GM21423 (cell line): ENCODE measurements around the gene MRPL38.

Experiments used
- ATAC-seq: cut with Tn5 transposase; IDR thresholded peaks from one replicate; pipeline ENCODE4 v1.9.1; 2021; ENCODE audit warnings: mild to moderate bottlenecking, moderate library complexity; ENCODE audit not compliant: unreplicated experiment

The MRPL38 gene

DNA sequence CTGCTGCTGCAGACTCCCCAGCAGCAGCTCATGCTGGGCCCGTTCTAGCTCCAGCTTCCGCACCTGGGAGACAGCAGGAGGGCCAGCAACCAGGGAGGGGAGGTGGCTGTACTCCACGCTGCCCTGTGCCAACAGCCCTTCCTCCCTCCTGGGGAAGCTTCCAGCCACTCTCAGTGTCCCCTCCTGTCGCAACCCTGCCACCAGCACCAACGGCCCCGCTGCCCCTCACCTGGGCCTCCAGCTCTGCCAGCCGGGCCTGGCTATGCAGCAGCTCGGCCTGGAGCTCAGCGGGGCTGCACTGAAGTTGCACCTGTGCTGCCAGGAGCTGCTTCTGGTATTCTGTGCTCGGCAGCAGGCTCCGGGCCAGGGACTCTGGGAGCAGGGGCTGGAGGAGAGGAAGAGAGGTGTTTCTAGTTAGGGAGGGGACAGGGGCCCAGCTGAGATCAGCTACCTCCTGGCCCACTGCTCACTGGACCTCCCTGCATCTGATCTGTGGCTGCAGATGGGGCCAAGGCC lies 15.4 kb upstream of the MRPL38 start:
- no peak for ATAC-seq

DNA sequence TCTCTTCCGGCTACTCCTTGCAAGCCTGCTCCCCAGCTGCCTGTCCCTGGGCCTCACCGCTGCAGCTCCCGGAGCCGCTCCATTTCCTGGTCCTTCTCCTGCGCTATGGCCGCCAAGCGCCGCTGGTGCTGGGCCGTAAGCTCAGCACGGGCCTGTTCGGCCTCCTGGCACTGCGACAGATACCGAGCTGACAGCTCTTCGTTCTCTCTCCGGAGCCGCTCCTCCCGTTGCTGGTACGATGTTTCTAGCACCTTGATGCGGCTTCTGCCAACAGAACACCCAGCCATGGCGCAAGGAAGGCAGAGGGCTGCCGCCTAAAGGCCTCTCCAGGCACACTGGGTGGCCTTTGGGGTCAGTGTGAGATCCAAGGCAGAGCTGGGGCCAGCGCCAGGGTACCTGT lies 14.9 kb upstream of the MRPL38 start:
- ATAC-seq, result no peak

DNA sequence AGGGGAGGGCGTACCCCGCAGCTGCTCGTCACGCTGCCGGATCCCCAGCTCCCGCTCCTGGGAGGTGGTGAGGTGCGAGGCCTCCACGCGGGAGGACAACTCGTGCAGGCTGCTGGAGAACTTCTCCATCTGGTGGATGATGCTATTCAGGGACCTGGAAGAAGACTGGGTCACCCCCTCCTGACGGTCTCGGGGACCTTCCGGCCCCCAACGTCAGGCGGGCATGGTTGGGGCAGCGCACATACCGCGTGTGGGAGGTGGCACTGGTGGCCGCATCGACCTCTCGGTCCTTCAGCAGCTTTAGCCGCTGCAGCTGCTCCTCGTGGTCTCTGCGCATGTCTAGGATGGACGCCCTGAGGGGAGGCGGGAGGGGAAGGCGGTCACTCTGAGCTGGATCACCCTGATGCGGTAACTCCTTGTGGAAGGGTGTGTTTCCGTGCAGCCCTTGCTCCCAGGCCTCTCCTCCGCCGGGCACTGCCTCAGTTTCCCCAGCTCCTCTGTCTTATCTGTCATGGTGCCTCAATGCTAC lies 13.3 kb upstream of the MRPL38 start:
- no peak for ATAC-seq

DNA sequence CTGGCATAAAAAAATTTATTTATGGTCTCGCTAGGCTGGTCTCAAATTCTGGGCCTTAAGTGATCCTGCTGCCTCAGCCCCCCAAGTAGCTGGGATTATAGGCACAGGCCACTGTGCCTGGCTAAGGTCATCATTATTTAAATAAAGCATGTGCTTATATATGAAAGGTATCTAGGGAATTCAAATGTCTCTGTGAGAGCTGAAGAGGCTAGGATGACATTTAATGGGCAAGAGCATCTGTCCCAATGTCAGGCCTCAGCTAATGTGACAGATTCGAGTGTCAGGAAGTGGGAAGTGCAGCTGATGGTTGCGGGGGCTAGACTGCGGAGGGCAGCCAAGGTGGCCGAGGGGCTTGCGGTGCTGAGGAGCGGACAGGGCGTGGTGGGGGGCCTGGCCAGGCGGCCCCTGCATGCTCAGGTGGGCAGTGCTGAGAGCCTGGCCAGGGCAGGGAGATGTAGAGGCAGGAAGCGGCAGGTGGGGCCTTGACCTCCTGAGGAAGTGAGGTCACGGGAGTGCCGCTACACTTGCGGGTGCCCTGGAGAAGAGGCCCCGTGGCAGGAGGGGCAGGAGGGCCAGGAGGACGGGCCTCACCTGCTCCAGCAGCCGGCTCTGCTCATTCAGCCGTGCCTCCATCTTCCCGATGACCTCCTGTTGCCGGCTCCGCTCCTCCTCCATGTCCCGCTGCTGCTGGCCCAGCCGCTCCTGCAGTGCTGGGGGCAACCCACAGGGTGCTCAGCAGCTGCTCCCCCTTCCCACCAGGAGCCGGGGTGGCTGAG lies 12.6 kb upstream of the MRPL38 start:
- ATAC-seq, result no peak

DNA sequence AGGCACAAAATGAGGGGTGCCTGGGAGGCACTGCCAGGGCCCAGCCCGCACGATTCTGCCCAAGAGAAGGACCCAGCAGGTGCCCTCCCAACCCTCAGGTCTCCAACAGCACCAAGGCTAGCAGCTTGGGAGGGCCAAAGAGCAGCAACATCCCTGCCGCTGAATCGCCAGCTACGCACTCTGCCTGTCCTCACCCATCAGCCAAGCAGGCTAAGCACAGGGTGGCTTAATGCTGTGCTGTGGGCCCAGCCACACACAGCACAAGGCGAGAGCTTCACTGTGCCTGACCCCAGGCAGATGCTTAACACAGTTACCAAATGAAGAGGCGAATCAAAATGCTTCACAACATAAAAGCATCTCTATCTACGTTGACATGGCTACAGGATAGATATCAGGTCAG lies 10.6 kb upstream of the MRPL38 start:
- ATAC-seq, result no peak

DNA sequence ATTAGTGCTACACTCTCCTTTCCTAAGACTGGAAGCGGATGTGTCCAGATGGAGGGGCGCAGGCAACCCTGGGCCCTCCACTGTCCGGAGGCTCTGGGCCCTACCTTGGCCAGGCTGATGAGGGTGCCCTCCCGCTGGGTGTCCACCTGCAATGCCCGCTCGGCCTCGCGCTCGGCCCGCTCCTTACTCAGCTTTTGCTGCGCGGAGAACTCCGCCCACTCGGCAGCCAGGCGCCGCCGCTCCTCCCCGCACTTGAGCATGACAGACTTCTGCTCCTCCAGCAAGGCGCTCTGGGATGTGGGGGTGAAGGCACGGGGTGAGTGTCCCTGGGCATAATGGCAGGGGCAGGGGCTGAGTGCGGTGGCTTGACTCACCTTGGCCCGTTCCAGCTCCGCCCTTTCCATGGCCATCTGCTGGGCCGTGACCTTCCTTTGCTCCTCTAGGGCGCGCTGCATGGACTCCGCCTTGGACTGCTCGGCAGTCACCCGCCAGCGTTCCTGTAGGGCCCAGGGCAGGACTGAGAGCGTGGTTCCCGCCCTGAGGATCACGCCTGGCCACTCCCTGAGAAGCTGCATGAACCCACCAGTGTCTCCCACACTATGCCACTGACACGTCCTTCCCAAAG lies 10.1 kb upstream of the MRPL38 start:
- ATAC-seq, result no peak

DNA sequence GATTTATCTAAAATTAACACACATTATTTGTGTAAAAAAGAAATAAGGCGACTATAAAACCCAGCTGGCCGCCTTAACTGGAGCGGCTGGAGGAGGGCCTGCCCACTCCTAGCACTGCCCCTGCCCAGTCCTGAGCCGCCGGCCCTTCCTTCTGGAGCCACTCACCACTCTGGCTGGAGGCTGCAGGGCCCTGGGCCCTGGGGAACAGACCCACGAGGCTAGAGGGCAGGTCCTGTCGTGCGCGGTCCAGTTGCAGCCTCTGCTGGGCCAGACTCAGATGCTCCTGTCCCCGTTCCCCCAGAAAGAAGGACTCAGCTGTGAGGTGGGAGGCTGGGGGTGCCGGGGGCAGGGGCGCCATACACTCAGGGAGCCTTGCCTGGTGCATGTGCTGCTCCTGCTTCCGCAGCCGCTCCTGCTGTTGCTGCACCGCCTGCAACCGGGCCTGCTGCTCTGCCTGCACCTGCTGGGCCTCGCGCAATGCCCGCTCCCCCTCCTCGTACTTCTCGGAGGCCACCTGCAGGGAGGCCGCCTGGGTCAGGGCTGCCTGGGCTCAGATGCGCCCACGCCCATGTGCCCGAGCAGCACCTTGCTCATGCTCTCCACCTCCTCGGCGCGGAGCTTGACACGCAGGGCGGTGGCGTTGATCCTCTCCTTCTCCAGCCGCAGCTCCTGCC lies 9.0 kb upstream of the MRPL38 start:
- ATAC-seq, result no peak

DNA sequence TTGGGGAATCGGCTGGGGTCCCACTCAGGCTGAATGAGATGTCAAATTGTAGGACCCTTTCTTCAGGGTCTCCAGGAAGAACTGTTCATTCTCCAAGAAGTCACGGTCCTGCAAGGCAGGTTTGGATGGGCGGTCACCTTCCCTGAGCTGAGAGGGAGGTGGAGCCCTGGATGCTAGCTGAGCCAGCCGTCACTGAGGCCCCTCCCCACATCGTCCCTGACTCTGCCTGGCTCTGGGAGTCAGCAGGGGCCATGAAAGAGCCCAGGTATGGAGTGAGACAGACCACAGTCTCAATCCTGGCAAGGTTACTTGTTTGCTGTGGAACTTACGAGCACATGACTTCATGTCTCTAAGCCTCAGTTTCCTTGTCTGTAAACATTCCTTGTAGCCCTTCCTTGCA lies 6.0 kb upstream of the MRPL38 start:
- ATAC-seq, result no peak

DNA sequence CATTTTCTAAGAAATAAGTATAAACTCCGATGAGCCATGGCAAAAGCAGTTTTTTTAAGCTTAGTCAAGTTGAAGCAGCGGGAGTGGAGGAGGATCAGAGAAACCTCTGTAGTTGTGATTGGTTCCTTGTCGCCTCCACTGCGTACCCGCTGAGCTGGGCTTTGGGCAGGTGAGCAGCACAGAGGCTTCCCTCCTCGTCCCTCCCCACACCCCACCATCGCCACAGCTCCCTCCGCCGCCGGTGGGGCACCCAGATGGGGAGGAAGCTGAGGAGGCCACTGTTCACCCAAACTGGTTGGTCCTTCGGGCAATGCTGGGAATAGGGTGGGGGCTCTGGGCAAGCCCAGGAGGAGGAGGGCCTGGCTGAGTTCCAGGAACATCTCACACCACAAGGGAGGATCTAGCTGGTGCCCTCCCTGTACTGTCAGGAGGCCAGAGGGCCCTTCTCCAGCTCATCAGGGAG lies 5.2 kb upstream of the MRPL38 start:
- ATAC-seq, result no peak

DNA sequence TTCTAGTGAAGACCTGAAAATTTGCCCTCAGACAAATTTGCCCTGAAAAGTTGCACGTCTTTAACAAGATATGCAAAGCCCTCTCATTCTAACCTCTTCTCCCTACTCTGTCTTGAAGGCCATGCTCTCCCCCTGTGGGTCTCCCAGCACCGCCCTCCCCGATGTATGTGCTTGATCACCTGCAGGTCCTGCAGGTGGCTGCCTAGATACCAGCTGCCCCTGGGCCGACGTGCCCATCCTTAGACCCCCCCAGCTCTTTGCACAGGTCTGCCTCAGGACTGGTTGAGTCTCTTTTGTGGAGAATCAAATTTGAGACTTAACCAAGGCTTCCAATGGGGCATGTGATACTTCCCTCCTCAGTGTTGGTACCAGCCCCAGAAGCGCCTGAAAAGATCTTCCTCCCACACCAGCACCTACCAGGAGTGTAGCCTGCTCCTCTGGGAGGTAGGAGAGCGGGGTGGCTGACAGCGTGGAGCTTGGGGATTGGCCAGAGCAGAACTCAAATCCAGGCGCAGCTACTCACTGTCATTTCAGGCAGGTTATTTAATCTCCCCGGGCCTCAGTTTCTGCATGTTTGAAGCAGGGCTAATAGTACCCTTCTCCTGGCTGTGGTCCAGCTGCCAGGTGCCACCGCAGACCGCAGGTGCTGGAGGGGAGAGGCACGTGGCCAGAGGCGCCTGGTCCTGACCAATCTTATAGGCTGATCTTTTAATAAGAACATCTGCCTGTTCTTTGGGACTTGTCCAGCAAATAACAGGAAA lies 4.5 kb upstream of the MRPL38 start:
- ATAC-seq, result no peak

DNA sequence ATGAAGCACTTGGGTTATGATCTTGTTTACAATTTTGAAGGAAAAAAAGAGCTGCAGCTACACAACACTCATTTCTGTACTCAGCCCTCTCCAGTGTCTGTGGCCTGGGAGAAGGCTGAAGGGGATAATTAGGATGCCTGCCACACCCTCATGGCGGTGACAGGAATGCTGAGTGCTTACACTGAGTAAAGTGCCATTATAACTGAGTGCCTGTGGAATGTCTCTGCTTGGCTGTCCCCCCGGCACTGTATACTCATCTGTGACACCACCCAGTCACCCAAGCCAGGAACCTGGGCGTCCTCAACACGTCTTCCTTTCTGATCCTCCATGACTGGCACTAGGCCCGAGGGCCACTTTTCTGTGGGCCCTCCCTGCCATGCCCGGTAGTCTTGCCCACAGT lies 3.5 kb upstream of the MRPL38 start:
- ATAC-seq, result no peak

DNA sequence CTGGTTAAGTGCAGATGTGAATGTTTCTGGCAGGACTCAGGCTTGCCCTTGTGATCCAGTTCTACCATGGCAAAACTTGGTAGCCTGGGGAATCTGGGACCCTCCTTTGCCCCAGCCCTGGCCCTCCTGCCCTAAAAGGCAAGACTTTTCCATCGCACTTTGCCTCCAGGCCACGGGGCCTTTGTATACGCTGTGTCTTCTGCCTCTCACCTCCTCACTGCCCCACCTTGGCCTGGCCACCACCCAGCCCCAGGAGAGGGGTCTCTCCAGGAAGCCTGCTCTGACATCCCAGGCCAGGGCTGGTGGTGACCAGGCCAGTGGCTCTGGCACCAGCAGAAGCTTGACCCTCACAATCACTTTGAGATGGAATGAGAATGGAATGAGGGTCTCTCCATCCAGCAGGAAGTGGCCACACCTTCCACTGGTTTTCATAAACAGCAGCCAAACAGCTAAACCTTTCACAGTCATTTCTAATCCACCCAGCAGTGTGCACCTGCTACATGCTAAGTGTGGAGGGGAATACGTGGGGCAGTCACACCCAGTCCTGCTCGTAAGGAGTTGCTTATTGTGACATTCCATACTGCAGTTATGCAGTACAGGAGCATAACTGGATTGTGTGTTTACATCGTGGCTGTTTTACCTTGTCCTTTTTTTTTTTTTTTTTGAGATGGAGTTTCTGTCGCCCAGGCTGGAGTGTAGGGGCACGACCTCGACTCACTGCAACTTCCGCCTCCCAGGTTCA lies 1.6 kb upstream of the MRPL38 start:
- no peak for ATAC-seq

DNA sequence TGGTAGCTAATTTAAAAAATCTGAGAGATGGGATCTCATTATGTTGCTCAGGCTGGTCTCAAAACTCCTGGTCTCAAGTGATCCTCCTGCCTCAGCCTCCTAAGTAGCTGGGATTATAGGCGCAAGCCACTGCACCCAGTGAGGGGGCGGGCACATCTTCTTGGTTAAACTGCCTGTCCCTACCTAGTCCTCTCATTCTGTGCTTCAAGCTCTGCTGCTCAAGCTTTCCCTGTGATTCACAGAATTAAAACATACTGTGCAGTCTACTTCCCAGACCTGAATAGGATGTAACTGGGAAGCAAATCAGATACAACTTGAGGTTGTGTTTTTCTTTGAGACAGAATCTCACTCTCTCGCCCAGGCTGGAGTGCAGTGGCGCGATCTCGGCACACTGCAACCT lies 2.3 kb downstream of the MRPL38 start:
- no peak for ATAC-seq

DNA sequence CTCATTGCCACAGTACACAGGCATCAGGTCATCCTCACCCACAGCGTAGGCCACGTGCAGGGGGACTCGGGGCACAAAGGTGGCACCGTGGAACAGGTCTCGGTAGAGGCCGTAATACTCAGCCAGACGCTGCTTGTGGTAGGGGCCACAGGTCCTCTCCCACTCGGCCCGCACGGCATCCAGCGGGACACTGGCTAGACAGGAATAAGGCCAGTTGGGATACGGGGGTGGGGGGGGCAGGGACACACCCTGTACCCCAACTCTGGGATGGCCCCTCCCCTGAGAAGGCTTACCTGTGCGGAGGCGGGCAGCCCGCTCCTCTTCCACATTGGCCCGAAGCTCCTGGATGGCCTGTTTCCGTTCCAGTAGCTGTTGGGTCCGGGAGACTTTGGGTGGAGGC lies 3.0 kb downstream of the MRPL38 start:
- no peak for ATAC-seq

DNA sequence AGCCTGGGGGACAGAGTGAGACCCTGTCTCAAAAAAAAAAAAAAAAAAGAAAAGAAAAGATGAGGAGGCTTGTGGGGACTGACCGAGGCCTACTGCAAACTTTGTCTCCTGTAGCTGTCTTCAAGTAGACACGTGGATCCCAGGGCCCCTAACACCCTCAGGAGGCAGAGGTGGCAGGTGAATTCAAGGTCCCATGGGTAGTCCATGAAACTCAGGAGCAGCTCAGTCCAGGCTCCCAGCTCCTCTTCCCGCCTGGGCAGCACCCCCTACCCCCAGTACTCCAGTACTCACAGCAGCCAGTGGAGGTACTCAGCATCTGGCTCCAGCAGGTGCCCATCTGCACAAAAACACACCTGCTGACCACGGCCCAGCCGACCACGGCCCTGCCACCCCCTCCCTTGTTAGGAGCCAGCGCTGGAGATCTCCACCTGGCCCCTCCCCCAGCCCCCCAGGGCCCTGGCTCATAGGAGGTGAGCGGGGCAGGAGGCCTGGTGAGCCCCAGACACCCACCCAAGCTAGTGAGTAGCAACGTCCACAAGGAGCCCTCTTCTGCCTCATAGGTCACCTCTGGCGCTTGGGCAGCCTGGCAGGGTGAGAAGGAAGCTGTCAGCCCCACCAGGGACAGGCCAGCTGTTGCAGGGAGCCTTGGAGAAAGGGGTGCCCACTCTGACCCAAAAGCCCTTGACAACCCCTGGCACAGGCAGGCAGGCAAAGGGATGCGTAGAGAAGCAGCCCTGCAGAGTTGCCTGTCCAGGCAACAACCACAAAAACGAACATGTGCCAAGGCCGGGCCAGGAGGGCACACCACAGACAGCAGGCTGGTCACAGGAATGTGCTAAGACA lies 3.8 kb downstream of the MRPL38 start:
- no peak for ATAC-seq

DNA sequence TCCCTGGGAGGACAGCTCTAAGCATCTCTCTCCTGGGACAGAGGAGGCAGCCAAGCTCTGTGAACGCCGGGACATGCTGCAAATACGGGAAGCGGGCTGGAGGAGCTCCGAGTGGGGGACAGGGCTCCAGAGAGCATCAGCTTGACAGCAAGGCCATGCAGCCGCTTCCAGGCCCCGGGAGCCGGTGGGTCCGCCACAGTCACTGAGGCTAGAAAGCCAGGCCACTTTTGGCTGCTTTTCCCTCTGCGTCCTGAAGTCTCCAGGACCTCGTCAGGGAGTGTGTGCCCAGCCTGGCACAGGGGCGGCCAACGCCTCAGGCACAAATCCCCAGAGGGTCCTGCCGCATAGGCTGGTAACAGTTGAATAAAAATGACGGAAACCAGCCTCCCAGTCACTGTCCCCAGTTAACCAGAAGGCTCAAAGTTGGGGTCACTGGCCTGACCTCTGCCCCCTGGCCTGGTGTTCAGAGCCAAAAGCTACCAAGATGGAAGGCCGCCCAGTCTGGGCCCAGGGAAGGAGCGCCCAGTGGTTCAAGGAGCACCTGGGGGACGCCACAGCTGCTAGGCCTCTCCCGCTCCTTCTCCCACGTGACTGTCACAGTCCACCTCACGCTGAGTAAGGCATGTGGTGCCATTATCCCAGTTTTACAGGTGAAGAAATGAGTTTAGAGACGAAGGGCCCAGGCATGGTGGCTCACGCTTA lies 4.8 kb downstream of the MRPL38 start:
- no peak for ATAC-seq

DNA sequence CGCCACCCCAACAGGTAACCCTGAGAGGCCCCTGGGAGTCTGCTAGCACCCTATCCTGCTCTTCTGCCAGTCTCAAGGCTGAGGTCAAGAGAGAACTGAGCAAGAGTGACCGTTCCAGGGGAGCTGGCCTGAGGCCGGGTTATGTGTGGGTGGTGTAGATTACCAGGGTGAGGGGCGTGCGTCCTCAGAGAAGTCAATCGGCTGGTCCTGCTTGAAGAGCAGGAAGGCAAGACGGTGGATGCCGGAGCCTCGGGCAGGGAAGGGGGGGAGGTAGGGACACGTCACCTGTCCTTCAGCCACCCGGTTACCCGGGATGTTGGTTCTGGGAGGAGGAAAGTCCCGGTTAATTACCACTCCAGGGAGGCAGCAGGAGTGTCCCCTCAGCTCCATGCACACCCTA lies 5.3 kb downstream of the MRPL38 start:
- no peak for ATAC-seq

DNA sequence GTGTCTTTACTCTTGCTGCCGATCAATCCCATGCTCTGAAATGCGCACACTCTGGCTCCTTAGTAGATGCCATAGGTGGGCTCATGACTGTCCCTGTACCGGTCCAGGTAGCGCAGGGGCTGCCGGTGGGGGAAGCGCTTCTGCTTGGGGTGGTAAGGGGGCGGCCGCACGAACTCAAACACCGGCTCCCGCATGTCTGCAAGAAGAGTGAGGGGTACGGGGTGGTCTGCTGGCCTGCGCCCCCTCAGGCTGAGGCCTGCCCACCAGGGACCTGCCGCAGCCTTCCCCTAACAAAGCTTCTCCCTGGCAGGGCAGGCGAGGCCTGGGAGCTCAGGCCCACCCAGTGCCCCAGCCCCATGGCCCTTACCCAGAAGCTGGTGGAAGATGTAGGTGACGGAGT lies 5.9 kb downstream of the MRPL38 start:
- ATAC-seq, result no peak

DNA sequence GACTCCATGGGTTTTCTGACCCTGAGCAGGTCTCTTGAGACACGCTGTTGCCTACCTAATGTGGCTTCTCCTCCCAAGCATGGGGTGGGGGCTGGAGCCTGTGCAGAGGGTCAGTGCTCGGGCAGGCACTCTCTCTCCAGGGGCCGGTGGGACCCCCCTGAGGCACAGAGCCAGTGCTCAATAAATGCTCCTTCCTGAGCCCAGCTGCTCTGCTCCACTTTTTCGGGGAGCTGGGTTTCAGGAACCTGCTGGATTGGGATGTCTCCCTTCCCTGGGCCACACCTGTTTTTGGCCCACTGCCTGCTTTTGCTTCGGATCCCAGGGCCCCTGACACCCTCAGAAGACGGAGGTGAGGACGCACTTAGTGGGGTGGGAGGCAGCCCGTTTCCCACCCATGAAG lies 6.6 kb downstream of the MRPL38 start:
- ATAC-seq, result no peak
